Ishikawa (cell line): Measurements from ENCODE around the gene ARSI.

Experiments used
- CEBPB ChIP-seq: IDR thresholded peaks from 2 replicates; pipeline ENCODE4 v1.6.1; 2012
- CREB1 ChIP-seq: IDR thresholded peaks from 2 replicates; pipeline ENCODE4 v1.6.1; 2012; ENCODE audit warnings: low read depth
- EGR1 ChIP-seq: IDR thresholded peaks from 2 replicates; pipeline ENCODE4 v1.6.1; 2012
- EP300 ChIP-seq: IDR thresholded peaks from 2 replicates; pipeline ENCODE4 v1.6.1; 2012; ENCODE audit warnings: borderline replicate concordance
- FOXM1 ChIP-seq: IDR thresholded peaks from 2 replicates; pipeline ENCODE4 v1.6.1; 2012; ENCODE audit warnings: low read depth, borderline replicate concordance
- NFIC ChIP-seq: IDR thresholded peaks from 2 replicates; pipeline ENCODE4 v1.6.1; 2012
- RAD21 ChIP-seq: IDR thresholded peaks from 2 replicates; pipeline ENCODE4 v1.6.1; 2012; ENCODE audit warnings: low read depth
- REST ChIP-seq: IDR thresholded peaks from 2 replicates; pipeline ENCODE4 v1.6.1; 2012; ENCODE audit warnings: low read depth, mild to moderate bottlenecking
- TAF1 ChIP-seq: IDR thresholded peaks from 2 replicates; pipeline ENCODE4 v1.6.1; 2012; ENCODE audit warnings: low read depth, mild to moderate bottlenecking
- TCF12 ChIP-seq: IDR thresholded peaks from 2 replicates; pipeline ENCODE4 v1.6.1; 2012; ENCODE audit warnings: low read depth
- TEAD4 ChIP-seq: IDR thresholded peaks from 2 replicates; pipeline ENCODE4 v1.6.1; 2012
- USF1 ChIP-seq: IDR thresholded peaks from 2 replicates; pipeline ENCODE4 v1.6.1; 2012
- YY1 ChIP-seq: IDR thresholded peaks from 2 replicates; pipeline ENCODE4 v1.6.1; 2012; ENCODE audit warnings: low read depth
- ZBTB7A ChIP-seq: IDR thresholded peaks from 2 replicates; pipeline ENCODE4 v1.6.1; 2012; ENCODE audit warnings: low read depth
- TF ChIP-seq, protein P1 (sequence below): IDR thresholded peaks from 2 replicates; pipeline ENCODE4 v1.6.1; 2012

The ARSI gene

DNA sequence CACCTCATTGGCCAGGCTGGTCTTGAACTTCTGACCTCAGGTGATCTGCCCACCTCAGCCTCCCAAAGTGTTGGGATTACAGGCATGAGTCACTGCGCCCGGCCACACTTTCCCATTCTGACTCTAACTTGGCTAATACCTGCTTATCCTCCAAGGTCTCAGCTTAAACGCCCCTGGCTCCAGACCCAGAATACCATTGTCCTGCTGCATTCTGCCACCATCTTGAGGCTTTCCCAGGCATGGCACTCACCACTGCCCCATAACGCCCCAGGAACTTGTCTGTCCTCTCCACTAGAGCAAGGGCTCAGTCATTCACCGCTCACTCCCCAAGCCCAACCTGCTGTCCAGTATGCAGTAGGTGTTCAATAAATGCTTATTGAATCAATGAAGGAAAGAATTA is 53.0 kb downstream of the ARSI start:
- TF ChIP-seq EGR1 (no peak), TAF1 (no peak), CREB1 (no peak), FOXM1 (no peak), CEBPB (no peak), REST (no peak), RAD21 (no peak)
- TF ChIP-seq, protein P1, sequence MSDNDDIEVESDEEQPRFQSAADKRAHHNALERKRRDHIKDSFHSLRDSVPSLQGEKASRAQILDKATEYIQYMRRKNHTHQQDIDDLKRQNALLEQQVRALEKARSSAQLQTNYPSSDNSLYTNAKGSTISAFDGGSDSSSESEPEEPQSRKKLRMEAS = no peak

GRCh38 chr5:150248946-150249345 is 53.8 kb downstream of the ARSI start:
- TF ChIP-seq TAF1 (no peak), REST (no peak), CREB1 (no peak), EP300 (no peak), YY1 (no peak), ZBTB7A (no peak), NFIC (no peak), EGR1 (no peak), TCF12 (no peak), TEAD4 (no peak), FOXM1 (no peak), CEBPB (no peak), RAD21 (no peak), USF1 (no peak)
- TF ChIP-seq, protein P1 = no peak

DNA sequence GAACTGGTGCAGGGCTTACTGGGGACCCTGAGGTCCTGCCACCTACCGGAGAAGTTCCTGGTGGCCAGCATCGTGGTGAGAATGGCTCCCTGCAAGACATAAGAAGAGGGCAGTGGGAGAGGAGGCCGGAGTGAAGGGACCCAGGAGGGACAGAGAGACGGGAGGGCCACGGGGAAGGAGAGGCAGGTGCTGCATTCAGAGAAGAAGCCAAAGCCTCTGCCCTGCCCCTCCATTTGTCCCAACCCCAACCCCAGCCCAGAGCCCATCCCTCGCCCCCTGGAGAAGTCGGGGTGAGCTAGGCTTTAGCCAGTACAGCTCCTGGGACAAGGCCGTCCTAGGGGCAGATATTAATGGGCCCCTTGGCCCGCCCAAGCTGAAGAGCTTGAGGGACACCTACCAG is 55.0 kb downstream of the ARSI start:
- TF ChIP-seq, protein P1 = no peak
- TF ChIP-seq EP300 = no peak
- TF ChIP-seq TCF12 = no peak
- TF ChIP-seq USF1 = no peak
- no peak for TF ChIP-seq FOXM1

DNA sequence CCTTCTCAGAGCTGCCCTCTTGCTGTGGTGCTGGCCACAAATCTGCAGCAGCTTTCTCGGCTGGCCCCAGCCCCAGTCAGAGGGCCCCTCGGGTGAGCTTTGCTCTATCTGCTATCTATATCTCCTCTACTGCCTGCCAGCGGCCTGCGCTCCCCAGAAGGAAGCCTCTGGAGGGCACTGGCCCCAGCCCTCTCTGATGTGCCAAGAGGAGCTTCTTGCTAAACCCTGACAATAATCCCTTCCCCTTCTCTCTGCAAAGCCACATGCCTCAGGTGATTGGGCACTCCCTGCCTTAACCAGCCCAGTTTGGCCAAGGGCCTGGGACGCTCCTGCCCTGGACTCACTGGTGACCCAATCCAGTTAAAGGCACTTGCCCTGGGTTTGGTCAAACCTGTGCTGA is 55.9 kb downstream of the ARSI start:
- no peak for TF ChIP-seq RAD21
- TF ChIP-seq CREB1 = no peak
- no peak for TF ChIP-seq NFIC
- TF ChIP-seq REST = no peak
- TF ChIP-seq, protein P1 = no peak
- no peak for TF ChIP-seq EP300
- no peak for TF ChIP-seq TEAD4
- TF ChIP-seq USF1 = no peak
- no peak for TF ChIP-seq ZBTB7A
- TF ChIP-seq TAF1 = no peak
- TF ChIP-seq TCF12 = no peak
- no peak for TF ChIP-seq YY1
- TF ChIP-seq EGR1 = no peak
- TF ChIP-seq FOXM1 = no peak
- no peak for TF ChIP-seq CEBPB
